NT2/D1 (cell line): ENCODE data around the gene TTC24.
"Not testable (repeated sequence)": the region's sequence is repeated elsewhere in the genome, so short reads cannot be mapped to it uniquely, and the experiment has no call there.

ENCODE experiments used
- DNase-seq: peaks from one replicate; pipeline ENCODE4 v3.0.0-alpha.2; 2011; ENCODE audit warnings: low read depth, low spot score
- H3K27me3 ChIP-seq: 2 replicates; pipeline ENCODE4 v1.6.0; 2011; ENCODE audit warnings: mild to moderate bottlenecking; ENCODE audit not compliant: insufficient read length, insufficient read depth
- H3K36me3 ChIP-seq: 2 replicates; pipeline ENCODE4 v1.6.1; 2011; ENCODE audit warnings: mild to moderate bottlenecking, low read length, mixed read lengths; ENCODE audit not compliant: insufficient read depth, insufficient read length
- H3K4me1 ChIP-seq: 2 replicates; pipeline ENCODE4 v1.5.1; 2011; ENCODE audit not compliant: insufficient read depth, insufficient read length
- H3K4me3 ChIP-seq: 2 replicates; pipeline ENCODE4 v1.5.1; 2011; ENCODE audit warnings: low read depth; ENCODE audit not compliant: insufficient read length
- H3K9ac ChIP-seq: 2 replicates; pipeline ENCODE4 v1.6.0; 2011; ENCODE audit warnings: low read depth; ENCODE audit not compliant: insufficient read length
- H3K9me3 ChIP-seq: 2 replicates; pipeline ENCODE4 v1.5.1; 2011; ENCODE audit warnings: mild to moderate bottlenecking, low read length; ENCODE audit not compliant: insufficient read depth
- SUZ12 ChIP-seq: IDR thresholded peaks from 2 replicates; pipeline ENCODE4 v1.6.1; 2011; ENCODE audit not compliant: insufficient read length, insufficient read depth; ENCODE audit errors: extremely low read depth
- YY1 ChIP-seq: IDR thresholded peaks from 2 replicates; pipeline ENCODE4 v1.6.1; 2011; ENCODE audit not compliant: insufficient read length, insufficient read depth
- ZNF274 ChIP-seq: IDR thresholded peaks from 2 replicates; pipeline ENCODE4 v1.6.1; 2011; ENCODE audit warnings: mild to moderate bottlenecking, low read depth, low read length

TTC24 gene

GRCh38 chr1:156601122-156601830 lies 21.8 kb downstream of the TTC24 start, which contains the start of gene GPATCH4:
TSS of gene GPATCH4 (minus strand) at chr1:156601479.
- Histone ChIP-seq H3K4me3 (peak within 1 kb of the TSS; percentile 93), H3K4me1 (peaks cover 2% of the 10 kb centered on the region), H3K9me3 (no peaks in the 10 kb centered on the region), H3K27me3 (no peaks in the 10 kb centered on the region), H3K36me3 (peaks cover 36% of the 10 kb centered on the region), H3K9ac (peak within 1 kb of the TSS; percentile 95)
- peak; percentile 93 for DNase-seq
- peak; percentile 95 for TF ChIP-seq YY1
- TF ChIP-seq SUZ12 = no peak
- no peak for TF ChIP-seq ZNF274

GRCh38 chr1:156601892-156602291 lies 22.4 kb downstream of the TTC24 start:
- Histone ChIP-seq H3K9ac (peak overlapping the region; percentile 95), H3K9me3 (no peaks in the 10 kb centered on the region), H3K27me3 (no peaks in the 10 kb centered on the region), H3K4me3 (peak overlapping the region; percentile 93), H3K36me3 (peaks cover 30% of the 10 kb centered on the region), H3K4me1 (peaks cover 2% of the 10 kb centered on the region)
- no peak for DNase-seq
- TF ChIP-seq ZNF274 (no peak), YY1 (no peak), SUZ12 (no peak)

GRCh38 chr1:156602557-156602993 lies 23.1 kb downstream of the TTC24 start:
- no peak for DNase-seq
- no peak for TF ChIP-seq ZNF274
- TF ChIP-seq YY1 = no peak
- no peak for TF ChIP-seq SUZ12

GRCh38 chr1:156607344-156607743 lies 27.8 kb downstream of the TTC24 start:
- not testable (repeated sequence) for H3K27me3 ChIP-seq, H3K36me3 ChIP-seq, DNase-seq, H3K9ac ChIP-seq, H3K9me3 ChIP-seq, H3K4me1 ChIP-seq, H3K4me3 ChIP-seq

More at GRCh38 chr1:156602557-156602993, 23.1 kb downstream of the TTC24 start:
- Histone ChIP-seq H3K27me3 (no peaks in the 10 kb centered on the region), H3K9me3 (no peaks in the 10 kb centered on the region), H3K9ac (peak overlapping the region; percentile 56), H3K4me3 (peak overlapping the region; percentile 17), H3K36me3 (peaks cover 23% of the 10 kb centered on the region), H3K4me1 (peaks cover 2% of the 10 kb centered on the region)

GRCh38 chr1:156608036-156608674 lies 28.6 kb downstream of the TTC24 start:
- no peak overlapping the region for H3K4me3 ChIP-seq
- no peak for TF ChIP-seq SUZ12
- TF ChIP-seq YY1 = no peak
- TF ChIP-seq ZNF274 = no peak
- H3K36me3 ChIP-seq = no peaks in the 10 kb centered on the region
- H3K9ac ChIP-seq = no peak overlapping the region
- DNase-seq = no peak
- H3K27me3 ChIP-seq = no peaks in the 10 kb centered on the region
- H3K9me3 ChIP-seq = no peaks in the 10 kb centered on the region
- H3K4me1 ChIP-seq = no peaks in the 10 kb centered on the region

GRCh38 chr1:156608981-156609380 lies 29.5 kb downstream of the TTC24 start:
- Histone ChIP-seq H3K9me3 (no peaks in the 10 kb centered on the region), H3K36me3 (no peaks in the 10 kb centered on the region), H3K4me1 (no peaks in the 10 kb centered on the region), H3K9ac (no peak overlapping the region), H3K27me3 (no peaks in the 10 kb centered on the region), H3K4me3 (no peak overlapping the region)
- no peak for TF ChIP-seq YY1
- TF ChIP-seq SUZ12 = no peak
- TF ChIP-seq ZNF274 = no peak
- no peak for DNase-seq

GRCh38 chr1:156610072-156610471 lies 30.5 kb downstream of the TTC24 start:
- H3K4me1 ChIP-seq, H3K9ac ChIP-seq, H3K36me3 ChIP-seq, H3K4me3 ChIP-seq, DNase-seq, H3K27me3 ChIP-seq, H3K9me3 ChIP-seq: not testable (repeated sequence)
